Uterus (tissue), 4 donors: Measurements from ENCODE around the gene MID1IP1. TPM values are rescaled to one million over a fixed set of nuclear protein-coding genes. Genes with fewer than 3 reads are reported as not detected.

ENCODE experiments used
- DNase-seq, 2 donors: peaks; one replicate each; pipeline ENCODE4 v3.0.0-alpha.2; 2019 to 2020
- H3K27ac ChIP-seq, 2 donors: fragments of 200-600 bp; sonication (generic); 1 replicate in 1 of 2; 2 replicates in 1 of 2; pipeline ENCODE4 v1.5.1; 2016 to 2018
- H3K27me3 ChIP-seq, 2 donors: fragments of 200-600 bp; sonication (generic); one replicate each; pipeline ENCODE4 v1.5.1; 2018 to 2019; ENCODE audit warnings: control low read depth in 1 of 2
- H3K36me3 ChIP-seq, 2 donors: fragments of 200-600 bp; sonication (generic); one replicate each; pipeline ENCODE4 v1.5.1; 2019; ENCODE audit warnings: control low read depth in 1 of 2
- H3K4me1 ChIP-seq, 2 donors: fragments of 200-600 bp; sonication (generic); one replicate each; pipeline ENCODE4 v1.5.1; 2018 to 2019; ENCODE audit warnings: control low read depth in 1 of 2
- H3K4me3 ChIP-seq, 2 donors: fragments of 200-600 bp; sonication (generic); 1 replicate in 1 of 2; 2 replicates in 1 of 2; pipeline ENCODE4 v1.5.1; 2018 to 2019; ENCODE audit warnings: mild to moderate bottlenecking in 1 of 2
- H3K9me3 ChIP-seq, 2 donors: fragments of 200-600 bp; sonication (generic); one replicate each; pipeline ENCODE4 v1.5.1; 2019; ENCODE audit warnings: control low read depth in 1 of 2
- CTCF ChIP-seq, 4 experiments: fragments of 200-600 bp in 2 of 4; fragments of 450-650 bp in 2 of 4; sonication (generic) in 2 of 4; IDR thresholded peaks; one replicate each; pipeline ENCODE4 v1.5.1; 2016 to 2019; ENCODE audit warnings: antibody characterized with exemption in 4 of 4, mild to moderate bottlenecking in 2 of 4, moderate library complexity in 1 of 4
- POLR2A ChIP-seq, 2 donors: fragments of 450-650 bp; IDR thresholded peaks; one replicate each; pipeline ENCODE4 v1.6.1; 2016; ENCODE audit warnings: antibody characterized with exemption in 2 of 2, mild to moderate bottlenecking in 1 of 2, moderate library complexity in 1 of 2
- intact Hi-C: fragments of 100-400 bp; cut with DNase I; formaldehyde crosslinking; loops from one replicate; pipeline ENCODE4 v1.15.1; 2023; ENCODE audit warnings: low total_unique reads
- total RNA-seq, 4 donors: library from RNA; depleted of rRNA in 3 of 4; stranded (reverse); fragments of >200 nt in 3 of 4; gene quantifications; one replicate each; pipeline versions ENCODE4 v1.1.0 to v1.2.4, GENCODE V29; 2014 to 2023
- donor health status: DM: yes; HTN: yes; CAD: no.

MID1IP1 gene
- total RNA-seq, 4 donors from 2014 or later: 13.1 to 39.4 (median 27.9) TPM

DNA sequence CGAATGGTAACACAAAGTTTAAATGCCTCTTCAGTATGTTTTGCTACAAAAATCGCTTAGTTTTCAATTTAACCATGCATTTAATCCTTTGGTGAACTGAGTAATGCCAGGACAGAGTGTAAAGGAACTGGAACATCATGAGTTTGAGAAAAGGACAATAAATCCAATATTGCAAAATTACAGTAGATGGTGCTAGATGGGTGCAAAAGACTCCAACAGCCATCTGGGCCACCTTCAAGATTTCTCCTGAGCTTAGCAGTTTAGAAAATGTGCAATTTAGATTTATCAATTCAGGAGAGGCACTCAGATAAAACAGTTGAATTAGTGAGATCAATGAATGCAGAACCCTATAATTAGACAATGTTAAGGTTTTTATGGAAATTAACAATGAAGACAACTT, 33.2 kb upstream of the MID1IP1 start:
- no peaks in the 10 kb centered on the region for H3K9me3 ChIP-seq
- no peak overlapping the region for H3K27ac ChIP-seq
- TF ChIP-seq POLR2A (IDR thresholded peaks at IDR 0.05): no peak
- TF ChIP-seq CTCF (IDR thresholded peaks at IDR 0.05): peak in 3 of 4 experiments; percentile 45 to 48 (median 48)
- no peaks in the 10 kb centered on the region for H3K4me1 ChIP-seq
- no peaks in the 10 kb centered on the region for H3K36me3 ChIP-seq
- no peak overlapping the region for H3K4me3 ChIP-seq
- intact Hi-C loops: no loop called here
- DNase-seq: no peak
- peaks cover 0 to 9% of the 10 kb centered on the region in 2 donors for H3K27me3 ChIP-seq

- Histone ChIP-seq H3K27ac (no peak overlapping the region), H3K36me3 (no peaks in the 10 kb centered on the region), H3K4me1 (no peaks in the 10 kb centered on the region), H3K9me3 (no peaks in the 10 kb centered on the region), H3K4me3 (no peak overlapping the region), H3K27me3 (peaks cover 0 to 3% of the 10 kb centered on the region in 2 donors)
- TF ChIP-seq CTCF (IDR thresholded peaks at IDR 0.05): no peak
- no peak for TF ChIP-seq POLR2A (IDR thresholded peaks at IDR 0.05)
- intact Hi-C loops: no loop called here
- DNase-seq: no peak
Observed at GRCh38 chrX:38770152-38770551, 31.1 kb upstream of the MID1IP1 start.

- intact Hi-C loops: no loop called here
- TF ChIP-seq CTCF (IDR thresholded peaks at IDR 0.05) (no peak), POLR2A (IDR thresholded peaks at IDR 0.05) (no peak)
- no peaks in the 10 kb centered on the region for H3K4me1 ChIP-seq
- H3K4me3 ChIP-seq: no peak overlapping the region
- no peak overlapping the region for H3K27ac ChIP-seq
- no peaks in the 10 kb centered on the region for H3K27me3 ChIP-seq
- DNase-seq: no peak
- no peaks in the 10 kb centered on the region for H3K36me3 ChIP-seq
- H3K9me3 ChIP-seq: no peaks in the 10 kb centered on the region
Observed at GRCh38 chrX:38774249-38774648, 27.0 kb upstream of the MID1IP1 start.

- Histone ChIP-seq H3K4me1 (no peaks in the 10 kb centered on the region), H3K9me3 (no peaks in the 10 kb centered on the region), H3K27ac (no peak overlapping the region), H3K27me3 (no peaks in the 10 kb centered on the region), H3K4me3 (no peak overlapping the region), H3K36me3 (no peaks in the 10 kb centered on the region)
- intact Hi-C loops: no loop called here
- no peak for DNase-seq
- no peak for TF ChIP-seq POLR2A (IDR thresholded peaks at IDR 0.05)
- TF ChIP-seq CTCF (IDR thresholded peaks at IDR 0.05): no peak
Observed at GRCh38 chrX:38796946-38797345, 4.3 kb upstream of the MID1IP1 start.

GRCh38 chrX:38798956-38799355, 2.3 kb upstream of the MID1IP1 start:
- intact Hi-C loops: no loop called here
- H3K27me3 ChIP-seq: no peaks in the 10 kb centered on the region
- DNase-seq: no peak
- H3K27ac ChIP-seq: no peak overlapping the region
- no peak overlapping the region for H3K4me3 ChIP-seq
- TF ChIP-seq CTCF (IDR thresholded peaks at IDR 0.05) (no peak), POLR2A (IDR thresholded peaks at IDR 0.05) (no peak)
- H3K36me3 ChIP-seq: no peaks in the 10 kb centered on the region
- H3K4me1 ChIP-seq: peaks cover 0 to 4% of the 10 kb centered on the region in 2 donors
- no peaks in the 10 kb centered on the region for H3K9me3 ChIP-seq
